ENCODE data around the gene SEMA5A.

SEMA5A gene

GRCh38 chr5:9399094-9399493 lies 146.8 kb downstream of the SEMA5A start:
- DNase-seq (ENCODE audit: low read depth, low spot score), result no peak

- DNase-seq (ENCODE audit: low read depth, low spot score), result no peak
Observed at GRCh38 chr5:9398227-9398626, 147.6 kb downstream of the SEMA5A start.

- no peak for DNase-seq (ENCODE audit: low read depth, low spot score)
Observed at GRCh38 chr5:9396285-9396770, 149.5 kb downstream of the SEMA5A start.

DNA sequence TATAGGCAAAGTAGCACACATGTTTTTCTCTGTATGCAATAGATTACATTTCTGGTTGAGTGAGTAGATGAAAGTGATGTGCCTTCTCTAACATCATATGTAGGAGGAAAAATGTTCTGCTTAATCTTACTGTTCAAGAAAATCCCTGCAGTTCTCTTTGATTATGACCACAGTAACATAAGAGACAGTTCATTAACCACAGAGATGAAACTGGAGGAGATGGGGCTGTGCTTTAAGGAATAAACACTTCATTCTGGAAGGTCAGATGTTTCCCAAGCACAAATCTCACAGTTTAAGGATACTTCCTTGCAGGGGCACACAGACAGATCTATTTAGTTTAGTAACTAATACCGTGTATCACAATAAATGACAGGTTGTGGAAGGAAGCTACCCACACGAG lies 150.2 kb downstream of the SEMA5A start:
- DNase-seq (ENCODE audit: low read depth, low spot score), result no peak

DNA sequence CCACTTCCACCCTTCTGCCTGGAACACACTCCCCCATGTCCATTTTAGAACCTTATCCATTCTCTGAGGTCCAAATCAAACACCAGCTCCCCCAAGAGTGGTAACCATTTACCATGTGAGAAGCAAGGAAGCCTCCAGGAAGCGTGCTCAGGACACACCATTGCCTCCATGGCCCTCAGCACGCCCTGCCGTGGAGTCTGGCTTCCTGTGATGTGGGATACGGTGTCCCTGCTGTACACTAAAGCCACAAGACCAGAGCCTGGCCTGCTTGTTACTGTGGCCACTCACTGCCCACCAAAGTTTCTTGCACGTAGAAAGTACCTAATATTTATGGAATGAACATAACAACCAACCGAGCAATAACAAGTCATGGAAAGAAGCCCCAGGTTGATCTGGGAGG lies 151.7 kb downstream of the SEMA5A start:
- no peak for DNase-seq (ENCODE audit: low read depth, low spot score)

- no peak for DNase-seq (ENCODE audit: low read depth, low spot score)
Observed at GRCh38 chr5:9392625-9393024, 153.2 kb downstream of the SEMA5A start.

- DNase-seq (ENCODE audit: low read depth, low spot score), result no peak
Observed at GRCh38 chr5:9391080-9391479, 154.8 kb downstream of the SEMA5A start.

DNA sequence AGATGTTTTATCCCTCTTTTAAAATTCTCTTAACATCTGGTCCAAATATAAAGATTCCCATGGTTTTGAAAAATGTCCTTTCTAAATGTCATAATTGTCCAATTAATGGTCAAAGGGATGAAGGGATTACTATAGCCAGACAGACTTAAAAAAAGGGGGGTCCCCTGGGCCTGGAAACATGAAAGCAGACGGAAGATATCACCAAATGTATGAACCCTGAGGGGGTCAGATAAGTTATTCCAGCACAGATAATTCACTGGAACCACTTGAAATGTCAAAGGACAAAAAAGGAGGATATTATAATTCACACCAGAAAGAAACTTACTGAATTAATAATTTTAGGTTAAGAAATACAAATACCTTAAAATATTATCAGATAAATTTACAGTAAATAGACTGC lies 155.8 kb downstream of the SEMA5A start:
- no peak for DNase-seq (ENCODE audit: low read depth, low spot score)

- no peak for DNase-seq (ENCODE audit: low read depth, low spot score)
Observed at GRCh38 chr5:9388941-9389674, 156.8 kb downstream of the SEMA5A start.

DNA sequence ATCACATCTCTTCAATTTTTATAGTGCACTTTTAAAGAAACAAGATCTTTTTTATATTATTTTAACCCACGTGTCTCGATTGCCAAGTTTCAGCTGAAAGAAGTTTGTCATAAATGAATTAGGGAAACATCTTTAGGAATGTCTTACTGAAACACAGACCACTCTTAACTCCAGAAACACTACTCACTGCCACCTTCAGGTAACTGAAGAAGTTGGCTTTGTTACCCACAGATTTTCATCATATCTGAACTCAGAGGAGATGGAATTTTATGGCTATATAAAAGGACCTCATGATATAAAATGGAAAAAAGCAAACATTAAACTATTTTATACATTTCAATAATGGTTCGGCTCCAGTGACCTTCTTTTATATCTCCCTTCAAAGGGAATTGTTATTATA lies 158.0 kb downstream of the SEMA5A start:
- DNase-seq (ENCODE audit: low read depth, low spot score), result no peak

GRCh38 chr5:9386945-9387344 lies 158.9 kb downstream of the SEMA5A start:
- no peak for DNase-seq (ENCODE audit: low read depth, low spot score)

DNA sequence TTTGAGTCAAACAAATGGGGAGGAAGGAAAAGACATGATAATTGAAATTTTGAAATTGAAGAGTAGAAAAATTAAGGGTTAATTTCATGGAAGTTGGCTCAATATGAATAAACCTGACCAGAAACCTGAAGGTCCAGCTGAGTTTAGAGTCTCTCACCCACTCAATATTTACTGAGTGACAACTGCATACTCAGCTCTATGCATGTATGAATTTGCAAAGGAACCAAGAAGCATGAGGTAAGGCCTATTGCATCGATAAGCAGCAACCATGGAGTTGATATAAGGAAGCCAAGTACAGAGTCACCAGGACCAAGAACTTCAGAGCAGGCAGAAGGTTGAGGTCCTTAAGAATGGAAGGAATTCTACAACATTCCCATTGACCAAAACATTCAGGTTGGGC lies 163.4 kb downstream of the SEMA5A start:
- DNase-seq (ENCODE audit: low read depth, low spot score), result no peak

DNA sequence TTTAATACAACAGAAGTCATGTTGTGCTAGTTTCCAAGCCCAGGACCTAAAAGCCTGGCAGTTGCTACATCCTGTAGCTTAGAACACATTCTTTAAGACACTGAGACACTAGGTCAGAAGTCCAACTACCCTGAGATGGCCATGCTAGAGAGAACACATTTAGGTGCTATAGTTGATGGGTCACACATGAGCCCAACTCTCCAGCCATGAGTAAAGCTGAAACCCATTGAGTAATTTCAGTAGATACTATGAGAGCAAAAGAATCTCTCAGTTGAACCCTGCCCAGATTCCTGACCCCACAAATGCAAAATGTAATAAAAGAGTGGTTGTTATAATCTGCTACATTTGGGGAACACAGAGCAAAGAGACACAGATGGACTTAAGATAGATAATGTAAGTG lies 164.4 kb downstream of the SEMA5A start:
- DNase-seq (ENCODE audit: low read depth, low spot score), result no peak

- no peak for DNase-seq (ENCODE audit: low read depth, low spot score)
Observed at GRCh38 chr5:9380109-9380508, 165.8 kb downstream of the SEMA5A start.

DNA sequence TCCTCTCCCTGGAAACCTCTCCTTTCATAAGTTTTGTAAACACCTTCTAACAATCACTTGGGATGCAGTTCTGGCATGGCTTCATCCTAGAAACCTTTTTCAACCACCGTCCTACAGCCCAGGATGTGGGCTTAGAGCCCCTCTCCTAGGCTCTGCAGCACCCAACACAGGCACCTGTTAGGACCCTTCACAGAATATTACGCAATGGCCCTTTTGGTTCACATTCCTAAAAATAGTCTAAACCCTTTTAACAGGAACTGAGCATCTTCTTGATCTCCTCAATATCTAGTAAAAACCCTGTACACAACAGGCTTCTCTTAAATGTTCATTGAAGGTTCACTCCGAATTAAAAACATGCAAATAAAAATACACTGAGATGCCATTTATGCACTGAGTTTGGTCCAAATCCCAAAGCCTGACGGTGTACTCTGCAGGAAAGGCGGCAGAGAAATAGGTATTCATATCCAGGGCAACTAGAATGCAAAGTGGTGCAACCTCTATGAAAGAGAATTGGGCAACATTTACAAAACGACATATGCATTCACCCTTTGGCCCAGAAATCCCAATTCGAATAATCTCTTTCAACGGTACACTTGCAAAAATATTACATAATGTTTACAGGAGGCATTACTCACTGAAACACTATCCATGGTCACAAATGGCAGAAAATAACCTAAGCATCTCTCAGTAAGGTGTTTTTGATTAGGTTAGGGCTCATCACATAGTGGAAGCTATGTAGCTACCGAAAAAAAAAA lies 169.3 kb downstream of the SEMA5A start:
- DNase-seq (ENCODE audit: low read depth, low spot score), result no peak

DNA sequence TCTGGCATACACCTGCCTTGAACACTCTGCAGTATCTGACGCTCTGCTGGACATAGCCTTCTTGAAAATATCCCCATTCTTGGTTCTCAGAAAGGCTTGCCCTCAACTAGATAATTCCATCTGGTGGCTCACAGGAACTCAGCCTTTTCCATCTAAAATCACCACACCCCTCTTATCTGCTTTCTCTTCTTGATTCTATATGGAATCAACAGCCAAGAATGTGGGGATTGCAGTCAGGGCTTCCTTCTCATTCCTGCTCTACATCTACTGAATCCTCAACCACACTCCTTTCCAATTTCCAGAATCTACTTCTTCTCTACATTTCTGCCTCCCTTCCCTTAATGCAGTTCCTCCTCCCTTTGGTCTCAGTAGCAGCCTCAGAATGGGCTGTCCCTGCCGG lies 170.1 kb downstream of the SEMA5A start:
- DNase-seq (ENCODE audit: low read depth, low spot score), result no peak

DNA sequence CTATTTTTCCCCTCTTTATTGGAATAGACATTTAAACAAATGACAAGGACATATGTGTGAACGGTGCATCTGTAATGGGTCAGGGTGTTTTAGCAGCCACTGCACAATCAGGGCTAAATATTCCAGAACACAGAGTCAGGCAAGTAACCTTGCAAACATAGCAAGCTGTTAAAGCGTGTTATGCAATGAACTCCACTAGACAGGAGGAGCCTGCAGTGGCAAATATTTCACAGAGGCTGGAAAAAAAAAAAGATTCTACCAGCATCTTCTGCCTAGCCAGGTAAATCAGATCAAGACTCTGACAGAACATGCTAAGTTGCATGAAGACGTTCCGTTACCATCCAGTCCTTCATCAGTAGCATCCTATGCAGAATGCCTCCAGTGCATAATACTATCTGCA lies 171.8 kb downstream of the SEMA5A start:
- no peak for DNase-seq (ENCODE audit: low read depth, low spot score)

DNA sequence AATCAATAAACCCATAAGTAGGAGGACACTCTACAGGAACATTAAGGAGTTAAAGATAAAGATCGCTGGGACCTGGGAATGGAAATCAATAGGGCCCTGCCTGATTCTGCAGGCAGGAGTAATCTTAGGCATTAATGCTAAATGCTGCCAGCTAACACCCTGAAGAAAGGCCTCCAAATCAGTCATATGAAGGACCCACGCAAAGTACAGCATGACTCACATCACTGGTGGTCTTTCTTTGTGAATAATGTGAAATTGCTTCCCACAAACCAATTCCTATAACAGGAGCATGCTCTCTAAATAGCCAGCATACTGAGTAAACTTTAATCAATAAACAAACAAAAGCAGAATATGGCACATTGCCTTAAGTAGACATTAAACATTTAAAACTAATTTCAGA lies 172.3 kb downstream of the SEMA5A start:
- DNase-seq (ENCODE audit: low read depth, low spot score), result no peak

DNA sequence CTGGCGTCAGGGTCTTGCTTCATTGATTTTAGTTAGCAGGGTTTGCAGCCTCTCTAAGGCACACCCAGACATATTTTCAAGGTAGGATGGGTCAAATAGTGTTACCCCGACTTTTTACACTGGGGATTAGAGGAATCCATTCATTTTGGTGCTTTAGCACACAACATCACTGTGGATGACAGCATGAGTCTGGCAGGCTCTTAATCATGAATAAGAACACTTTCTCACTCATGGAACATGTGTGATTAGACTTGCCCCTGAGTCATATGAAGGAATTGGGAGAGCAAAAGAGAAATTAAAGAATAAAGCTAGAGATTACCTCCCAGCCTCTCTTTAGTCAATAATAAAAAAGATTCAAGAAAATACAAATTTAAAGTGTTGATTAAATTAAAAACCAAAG lies 175.6 kb downstream of the SEMA5A start:
- no peak for DNase-seq (ENCODE audit: low read depth, low spot score)

GRCh38 chr5:9365512-9365911 lies 180.4 kb downstream of the SEMA5A start:
- DNase-seq (ENCODE audit: low read depth, low spot score), result no peak

DNA sequence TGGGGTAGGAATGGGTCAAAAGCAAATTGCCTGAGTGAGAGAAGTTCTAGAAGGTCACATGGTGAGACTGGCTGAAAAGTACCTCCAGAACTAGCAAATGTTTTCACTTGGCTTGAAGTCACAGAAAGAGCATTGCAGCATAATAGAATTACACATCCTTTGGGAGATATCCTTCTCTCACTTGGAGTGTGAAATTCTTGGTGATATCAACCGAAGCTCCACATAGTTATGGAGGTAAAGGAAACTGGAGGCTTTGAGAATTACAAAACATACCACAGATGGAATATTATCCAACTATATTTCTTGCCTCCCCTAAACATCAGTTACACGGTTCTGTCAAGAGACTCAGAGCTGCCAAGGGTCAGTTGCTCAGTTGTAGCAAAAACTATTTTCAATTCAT lies 182.4 kb downstream of the SEMA5A start:
- DNase-seq (ENCODE audit: low read depth, low spot score), result no peak

GRCh38 chr5:9363026-9363425 lies 182.8 kb downstream of the SEMA5A start:
- no peak for DNase-seq (ENCODE audit: low read depth, low spot score)

- DNase-seq (ENCODE audit: low read depth, low spot score), result no peak
Observed at GRCh38 chr5:9362600-9362999, 183.3 kb downstream of the SEMA5A start.
